Measurements from ENCODE around the gene DLGAP1.

DNA sequence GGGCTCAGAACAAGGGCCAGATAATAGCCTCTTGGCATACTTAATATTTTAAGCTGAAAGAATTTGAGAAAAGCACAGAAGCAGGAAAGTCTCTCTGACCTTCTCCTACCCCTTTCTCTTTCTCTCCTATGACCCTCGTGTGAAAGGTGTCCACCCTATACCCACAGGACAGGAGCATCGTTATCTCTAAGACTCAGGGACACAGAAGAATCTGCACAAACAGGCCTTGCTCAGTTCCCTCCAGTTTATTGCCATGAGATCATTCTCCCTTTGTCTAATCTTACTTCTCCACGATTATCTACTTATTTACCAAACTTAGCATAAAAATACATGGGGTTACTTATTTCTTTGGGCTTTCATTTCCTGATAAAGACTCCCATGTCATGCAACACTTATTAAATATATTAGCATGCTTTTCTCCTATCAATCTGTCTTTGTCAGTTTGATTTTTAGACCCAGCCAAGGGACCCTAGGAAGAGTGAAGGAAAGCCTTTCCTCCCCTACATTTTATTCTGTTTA, 370.7 kb downstream of the DLGAP1 start:
- TF ChIP-seq POLR2AphosphoS5 (IDR thresholded peaks at IDR 0.05; ENCODE audit: insufficient read depth in 1 of 2, low read depth in 1 of 2) (no peak), POLR2A (IDR thresholded peaks at IDR 0.05) (no peak)
- TF ChIP-seq, protein P1, sequence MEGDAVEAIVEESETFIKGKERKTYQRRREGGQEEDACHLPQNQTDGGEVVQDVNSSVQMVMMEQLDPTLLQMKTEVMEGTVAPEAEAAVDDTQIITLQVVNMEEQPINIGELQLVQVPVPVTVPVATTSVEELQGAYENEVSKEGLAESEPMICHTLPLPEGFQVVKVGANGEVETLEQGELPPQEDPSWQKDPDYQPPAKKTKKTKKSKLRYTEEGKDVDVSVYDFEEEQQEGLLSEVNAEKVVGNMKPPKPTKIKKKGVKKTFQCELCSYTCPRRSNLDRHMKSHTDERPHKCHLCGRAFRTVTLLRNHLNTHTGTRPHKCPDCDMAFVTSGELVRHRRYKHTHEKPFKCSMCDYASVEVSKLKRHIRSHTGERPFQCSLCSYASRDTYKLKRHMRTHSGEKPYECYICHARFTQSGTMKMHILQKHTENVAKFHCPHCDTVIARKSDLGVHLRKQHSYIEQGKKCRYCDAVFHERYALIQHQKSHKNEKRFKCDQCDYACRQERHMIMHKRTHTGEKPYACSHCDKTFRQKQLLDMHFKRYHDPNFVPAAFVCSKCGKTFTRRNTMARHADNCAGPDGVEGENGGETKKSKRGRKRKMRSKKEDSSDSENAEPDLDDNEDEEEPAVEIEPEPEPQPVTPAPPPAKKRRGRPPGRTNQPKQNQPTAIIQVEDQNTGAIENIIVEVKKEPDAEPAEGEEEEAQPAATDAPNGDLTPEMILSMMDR (IDR thresholded peaks at IDR 0.05): no peak
